ENCODE results near the gene CD44. TPM values are rescaled to one million over a fixed set of nuclear protein-coding genes. Genes with fewer than 3 reads are reported as not detected.

Gene CD44
- total and polyA plus RNA-seq, 4 experiments from 2014 or later: 390 to 809 (median 681) TPM

DNA sequence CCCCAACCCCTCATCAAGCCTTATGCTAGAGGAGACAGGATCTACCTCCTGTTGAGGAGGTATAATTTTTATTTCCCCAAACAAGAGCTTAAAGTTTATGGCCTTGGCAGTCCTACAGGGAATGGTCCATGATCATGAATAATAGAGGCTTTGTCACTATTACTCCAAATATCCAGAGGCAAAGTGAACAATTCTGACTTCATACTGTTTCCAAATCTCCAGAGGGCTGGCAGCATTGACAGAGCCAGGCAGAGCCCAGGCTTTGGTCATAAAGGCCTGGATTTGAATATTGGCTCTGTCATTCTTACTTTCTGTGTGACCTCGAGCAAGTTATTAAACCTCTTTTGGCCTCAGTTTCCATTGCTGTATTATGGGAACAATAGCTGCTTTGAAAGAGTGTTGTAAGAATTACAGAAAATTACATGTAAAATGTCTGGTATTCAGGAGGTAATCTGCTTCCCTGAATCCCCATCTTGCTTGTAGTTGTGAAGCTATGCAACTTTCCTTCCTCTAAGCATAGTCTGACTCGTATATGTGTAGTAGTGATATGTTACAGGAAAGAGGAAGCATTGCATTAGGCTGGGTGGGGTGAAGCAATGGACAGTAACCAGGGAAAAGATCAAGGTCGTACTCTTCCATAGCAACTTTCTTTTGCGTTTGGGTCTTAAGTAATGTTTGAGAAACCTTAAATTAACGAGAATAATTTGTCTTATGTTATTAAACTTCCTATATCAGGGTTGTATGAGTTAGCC is 88.8 kb downstream of the CD44 start:
- H3K9me3 ChIP-seq (ENCODE audit: control insufficient read depth in 1 of 2, low read length in 2 of 2): no peaks in the 10 kb centered on the region
- H3K4me1 Mint-ChIP-seq: peaks cover 8 to 30% (median 25%) of the 10 kb centered on the region in 4 donors
- DNase-seq: no peak
- no peak overlapping the region for H3K4me3 Mint-ChIP-seq
- H3K27ac ChIP-seq (ENCODE audit: low read depth, low read length): no peak overlapping the region
- H3K4me3 ChIP-seq (ENCODE audit: low read length in 2 of 2): no peak overlapping the region
- peaks cover under 1% of the 10 kb centered on the region for H3K4me1 ChIP-seq (ENCODE audit: insufficient read depth, low read length)
- peaks cover 2 to 21% (median 9%) of the 10 kb centered on the region in 8 donors for H3K9me3 Mint-ChIP-seq
- POLR2A ChIA-PET (ENCODE audit: partially characterized antibody): interaction anchor here (2.7 kb wide), 1 partner anchor 9 kb away, joined by 16 read pairs; no protein-coding TSS in a partner anchor
- CTCF ChIA-PET (ENCODE audit: partially characterized antibody): interaction anchor here (0.9 to 2.4 kb wide), 3 partner anchors 8 to 78 kb away, joined by 3 to 8 read pairs (median 3); no protein-coding TSS in a partner anchor
- peaks cover 94 to 98% of the 10 kb centered on the region in 2 donors for H3K36me3 Mint-ChIP-seq
- H3K27me3 Mint-ChIP-seq: no peaks in the 10 kb centered on the region
- peaks cover 79% of the 10 kb centered on the region for H3K36me3 ChIP-seq (ENCODE audit: insufficient read depth, low read length)
- peak overlapping the region; percentile 1 to 84 (median 60) for H3K27ac Mint-ChIP-seq
- intact Hi-C loops (cut with micrococcal nuclease): no loop called here
- H3K27me3 ChIP-seq (ENCODE audit: insufficient read depth, low read length): no peaks in the 10 kb centered on the region

DNA sequence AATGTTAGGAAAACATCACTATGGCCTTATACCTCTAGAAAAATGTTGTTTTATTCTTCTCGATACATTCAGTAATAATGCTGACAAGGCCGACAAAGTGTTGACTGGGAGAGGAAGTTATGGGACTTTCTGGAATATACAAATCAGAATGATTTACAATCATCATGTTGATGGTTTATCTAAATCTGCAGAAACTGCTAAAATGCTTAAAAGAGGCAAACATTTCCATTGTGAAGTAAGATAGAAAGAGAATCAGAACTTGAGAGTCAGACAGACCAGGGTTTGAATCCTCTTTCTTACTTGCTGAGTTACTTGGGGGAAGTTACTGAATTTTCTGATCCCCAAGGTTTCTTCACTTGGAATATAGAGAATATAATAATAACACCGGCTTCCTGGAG is 89.4 kb downstream of the CD44 start:
- Mint-ChIP-seq H3K4me3 (no peak overlapping the region), H3K36me3 (peaks cover 92 to 94% of the 10 kb centered on the region in 2 donors)
- intact Hi-C loops (cut with micrococcal nuclease): no loop called here

DNA sequence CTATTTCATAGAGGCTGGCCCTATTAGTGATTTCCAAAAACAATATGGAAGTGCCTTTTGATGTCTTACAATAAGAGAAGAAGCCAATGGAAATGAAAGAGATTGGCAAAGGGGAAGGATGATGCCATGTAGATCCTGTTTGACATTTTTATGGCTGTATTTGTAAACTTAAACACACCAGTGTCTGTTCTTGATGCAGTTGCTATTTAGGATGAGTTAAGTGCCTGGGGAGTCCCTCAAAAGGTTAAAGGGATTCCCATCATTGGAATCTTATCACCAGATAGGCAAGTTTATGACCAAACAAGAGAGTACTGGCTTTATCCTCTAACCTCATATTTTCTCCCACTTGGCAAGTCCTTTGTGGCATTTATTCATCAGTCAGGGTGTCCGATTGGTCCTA is 91.4 kb downstream of the CD44 start:
- H3K27ac Mint-ChIP-seq: peak overlapping the region; percentile 23 to 86 (median 73)
- DNase-seq: no peak
- peaks cover 0 to 4% of the 10 kb centered on the region in 2 donors for H3K9me3 ChIP-seq (ENCODE audit: control insufficient read depth in 1 of 2, low read length in 2 of 2)
- intact Hi-C loops (cut with micrococcal nuclease): no loop called here
- H3K36me3 ChIP-seq (ENCODE audit: insufficient read depth, low read length): peaks cover 53% of the 10 kb centered on the region
- H3K36me3 Mint-ChIP-seq: peaks cover 86 to 93% of the 10 kb centered on the region in 2 donors
- H3K27me3 Mint-ChIP-seq: no peaks in the 10 kb centered on the region
- H3K4me3 Mint-ChIP-seq: no peak overlapping the region
- CTCF ChIA-PET (ENCODE audit: partially characterized antibody): interaction anchor here (1.3 kb wide), 1 partner anchor 75 kb away, joined by 6 read pairs; no protein-coding TSS in a partner anchor
- no peaks in the 10 kb centered on the region for H3K27me3 ChIP-seq (ENCODE audit: insufficient read depth, low read length)
- POLR2A ChIA-PET (ENCODE audit: partially characterized antibody): interaction anchor here (0.9 to 1.5 kb wide), 2 partner anchors 12 kb away, joined by 3 to 4 read pairs; no protein-coding TSS in a partner anchor
- no peak overlapping the region for H3K4me3 ChIP-seq (ENCODE audit: low read length in 2 of 2)
- H3K9me3 Mint-ChIP-seq: peaks cover 4 to 48% (median 25%) of the 10 kb centered on the region in 8 donors
- H3K27ac ChIP-seq (ENCODE audit: low read depth, low read length): no peak overlapping the region
- peaks cover 21% of the 10 kb centered on the region for H3K4me1 ChIP-seq (ENCODE audit: insufficient read depth, low read length)
- peaks cover 24 to 56% (median 44%) of the 10 kb centered on the region in 4 donors for H3K4me1 Mint-ChIP-seq

More for the DNA sequence above, 89.4 kb downstream of the CD44 start:
- H3K4me3 ChIP-seq (ENCODE audit: low read length in 2 of 2): no peak overlapping the region
- H3K27me3 ChIP-seq (ENCODE audit: insufficient read depth, low read length): no peaks in the 10 kb centered on the region
- no peak for DNase-seq
- no peaks in the 10 kb centered on the region for H3K9me3 ChIP-seq (ENCODE audit: control insufficient read depth in 1 of 2, low read length in 2 of 2)
- Mint-ChIP-seq H3K27ac (peak overlapping the region in 4 of 7 donors; percentile 1 to 73 (median 36)), H3K27me3 (no peaks in the 10 kb centered on the region), H3K4me1 (peaks cover 8 to 36% (median 28%) of the 10 kb centered on the region in 4 donors), H3K9me3 (peaks cover 2 to 27% (median 11%) of the 10 kb centered on the region in 8 donors)
- no peak overlapping the region for H3K27ac ChIP-seq (ENCODE audit: low read depth, low read length)
- H3K4me1 ChIP-seq (ENCODE audit: insufficient read depth, low read length): peaks cover 6% of the 10 kb centered on the region
- peaks cover 73% of the 10 kb centered on the region for H3K36me3 ChIP-seq (ENCODE audit: insufficient read depth, low read length)
- ChIA-PET POLR2A (ENCODE audit: partially characterized antibody) (no interaction called here), CTCF (ENCODE audit: partially characterized antibody) (interaction anchor here (0.9 to 1.4 kb wide), 2 partner anchors 12 to 65 kb away, joined by 3 to 7 read pairs; no protein-coding TSS in a partner anchor)

DNA sequence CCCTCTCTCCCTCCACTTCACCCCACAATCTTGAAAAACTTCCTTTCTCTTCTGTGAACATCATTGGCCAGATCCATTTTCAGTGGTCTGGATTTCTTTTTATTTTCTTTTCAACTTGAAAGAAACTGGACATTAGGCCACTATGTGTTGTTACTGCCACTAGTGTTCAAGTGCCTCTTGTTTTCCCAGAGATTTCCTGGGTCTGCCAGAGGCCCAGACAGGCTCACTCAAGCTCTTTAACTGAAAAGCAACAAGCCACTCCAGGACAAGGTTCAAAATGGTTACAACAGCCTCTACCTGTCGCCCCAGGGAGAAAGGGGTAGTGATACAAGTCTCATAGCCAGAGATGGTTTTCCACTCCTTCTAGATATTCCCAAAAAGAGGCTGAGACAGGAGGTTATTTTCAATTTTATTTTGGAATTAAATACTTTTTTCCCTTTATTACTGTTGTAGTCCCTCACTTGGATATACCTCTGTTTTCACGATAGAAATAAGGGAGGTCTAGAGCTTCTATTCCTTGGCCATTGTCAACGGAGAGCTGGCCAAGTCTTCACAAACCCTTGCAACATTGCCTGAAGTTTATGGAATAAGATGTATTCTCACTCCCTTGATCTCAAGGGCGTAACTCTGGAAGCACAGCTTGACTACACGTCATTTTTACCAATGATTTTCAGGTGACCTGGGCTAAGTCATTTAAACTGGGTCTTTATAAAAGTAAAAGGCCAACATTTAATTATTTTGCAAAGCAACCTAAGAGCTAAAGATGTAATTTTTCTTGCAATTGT is 92.3 kb downstream of the CD44 start:
- H3K36me3 Mint-ChIP-seq: peaks cover 82 to 86% of the 10 kb centered on the region in 2 donors

DNA sequence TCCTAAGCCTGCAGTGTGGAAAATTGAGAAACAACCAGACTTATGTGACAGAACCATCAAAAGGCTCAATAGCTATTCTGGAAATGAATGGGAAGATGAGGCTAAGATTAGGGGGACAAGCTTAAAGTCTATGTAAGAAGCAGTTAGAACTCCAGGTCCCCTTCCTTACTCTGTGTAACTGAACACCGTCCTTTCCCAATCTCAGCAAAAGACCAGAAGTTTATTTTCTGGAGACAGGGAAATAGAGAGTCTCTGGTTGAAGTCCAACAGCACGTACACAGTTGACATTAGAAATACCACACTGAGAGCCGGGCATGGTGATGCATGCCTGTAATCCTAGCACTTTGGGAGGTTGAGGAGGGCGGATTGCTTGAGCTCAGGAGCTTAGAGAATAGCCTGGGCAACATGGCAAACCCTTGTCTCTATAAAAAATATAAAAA is 93.9 kb downstream of the CD44 start:
- DNase-seq: no peak
- peak overlapping the region in 6 of 7 donors; percentile 36 to 90 (median 71) for H3K27ac Mint-ChIP-seq
- intact Hi-C loops (cut with micrococcal nuclease): no loop called here
- Histone ChIP-seq H3K4me1 (ENCODE audit: insufficient read depth, low read length) (peaks cover 46% of the 10 kb centered on the region), H3K4me3 (ENCODE audit: low read length in 2 of 2) (no peak overlapping the region), H3K27me3 (ENCODE audit: insufficient read depth, low read length) (no peaks in the 10 kb centered on the region), H3K27ac (ENCODE audit: low read depth, low read length) (no peak overlapping the region), H3K36me3 (ENCODE audit: insufficient read depth, low read length) (peaks cover 34% of the 10 kb centered on the region), H3K9me3 (ENCODE audit: control insufficient read depth in 1 of 2, low read length in 2 of 2) (peaks cover 0 to 4% of the 10 kb centered on the region in 2 donors)
- peaks cover 4 to 48% (median 27%) of the 10 kb centered on the region in 8 donors for H3K9me3 Mint-ChIP-seq
- peaks cover 67 to 69% of the 10 kb centered on the region in 2 donors for H3K36me3 Mint-ChIP-seq
- peak overlapping the region in 1 of 8 donors; percentile 10 for H3K4me3 Mint-ChIP-seq
- no peaks in the 10 kb centered on the region for H3K27me3 Mint-ChIP-seq
- POLR2A ChIA-PET (ENCODE audit: partially characterized antibody): interaction anchor here (0.9 to 5.7 kb wide), 7 partner anchors 9 to 93 kb away, joined by 3 to 39 read pairs (median 4); no protein-coding TSS in a partner anchor
- CTCF ChIA-PET (ENCODE audit: partially characterized antibody): interaction anchor here (0.9 to 2.0 kb wide), 9 partner anchors 9 to 233 kb away, joined by 3 to 8 read pairs (median 3); no protein-coding TSS in a partner anchor
- H3K4me1 Mint-ChIP-seq: peaks cover 44 to 82% (median 58%) of the 10 kb centered on the region in 4 donors

More for the DNA sequence above, 92.3 kb downstream of the CD44 start:
- Histone ChIP-seq H3K4me1 (ENCODE audit: insufficient read depth, low read length) (peaks cover 30% of the 10 kb centered on the region), H3K36me3 (ENCODE audit: insufficient read depth, low read length) (peaks cover 48% of the 10 kb centered on the region), H3K27me3 (ENCODE audit: insufficient read depth, low read length) (no peaks in the 10 kb centered on the region), H3K9me3 (ENCODE audit: control insufficient read depth in 1 of 2, low read length in 2 of 2) (peaks cover 0 to 4% of the 10 kb centered on the region in 2 donors), H3K27ac (ENCODE audit: low read depth, low read length) (no peak overlapping the region), H3K4me3 (ENCODE audit: low read length in 2 of 2) (no peak overlapping the region)
- no peak for DNase-seq
- ChIA-PET CTCF (ENCODE audit: partially characterized antibody) (interaction anchor here (0.6 kb wide), 1 partner anchor 229 kb away, joined by 5 read pairs; no protein-coding TSS in a partner anchor), POLR2A (ENCODE audit: partially characterized antibody) (interaction anchor here (1.1 to 1.5 kb wide), 2 partner anchors 12 to 65 kb away, joined by 4 read pairs; no protein-coding TSS in a partner anchor)
- Mint-ChIP-seq H3K4me1 (peaks cover 30 to 65% (median 50%) of the 10 kb centered on the region in 4 donors), H3K9me3 (peaks cover 4 to 48% (median 27%) of the 10 kb centered on the region in 8 donors), H3K27ac (peak overlapping the region in 6 of 7 donors; percentile 46 to 86 (median 72)), H3K27me3 (no peaks in the 10 kb centered on the region), H3K4me3 (no peak overlapping the region)
- intact Hi-C loops (cut with micrococcal nuclease): no loop called here

DNA sequence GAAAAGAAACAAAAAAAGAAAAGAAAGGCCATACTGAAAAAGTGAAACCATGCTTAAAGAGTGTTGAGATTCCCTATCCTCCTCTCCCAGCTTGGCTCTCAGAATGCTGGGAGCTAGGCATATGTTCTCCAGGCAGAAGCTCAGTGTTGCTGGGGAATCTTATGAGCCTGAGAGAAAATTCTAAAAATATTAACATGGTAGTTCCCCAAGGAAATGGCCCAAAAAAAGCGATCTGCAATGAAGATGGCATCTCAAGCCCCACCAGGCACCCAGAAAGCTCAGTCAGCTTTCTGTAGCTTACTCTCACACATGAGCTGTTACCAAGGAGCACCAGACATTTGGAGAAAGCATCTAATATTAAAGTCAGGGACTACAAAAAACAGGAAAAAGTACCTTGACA is 94.5 kb downstream of the CD44 start:
- DNase-seq: no peak
- Mint-ChIP-seq H3K4me3 (peak overlapping the region in 4 of 8 donors; percentile 3 to 58 (median 46)), H3K4me1 (peaks cover 47 to 83% (median 63%) of the 10 kb centered on the region in 4 donors), H3K27me3 (no peaks in the 10 kb centered on the region), H3K36me3 (peaks cover 61 to 63% of the 10 kb centered on the region in 2 donors), H3K27ac (peak overlapping the region; percentile 62 to 92 (median 73)), H3K9me3 (peaks cover 4 to 48% (median 27%) of the 10 kb centered on the region in 8 donors)
- H3K27me3 ChIP-seq (ENCODE audit: insufficient read depth, low read length): no peaks in the 10 kb centered on the region
- CTCF ChIA-PET (ENCODE audit: partially characterized antibody): interaction anchor here (0.9 to 6.0 kb wide), 11 partner anchors 8 to 234 kb away, joined by 3 to 49 read pairs (median 3); no protein-coding TSS in a partner anchor
- POLR2A ChIA-PET (ENCODE audit: partially characterized antibody): interaction anchor here (0.8 to 5.7 kb wide), 15 partner anchors 9 to 188 kb away, joined by 3 to 72 read pairs (median 4); no protein-coding TSS in a partner anchor
- H3K9me3 ChIP-seq (ENCODE audit: control insufficient read depth in 1 of 2, low read length in 2 of 2): peaks cover 0 to 4% of the 10 kb centered on the region in 2 donors
- H3K4me1 ChIP-seq (ENCODE audit: insufficient read depth, low read length): peaks cover 52% of the 10 kb centered on the region
- intact Hi-C loops (cut with micrococcal nuclease): no loop called here
- H3K27ac ChIP-seq (ENCODE audit: low read depth, low read length): no peak overlapping the region
- peaks cover 28% of the 10 kb centered on the region for H3K36me3 ChIP-seq (ENCODE audit: insufficient read depth, low read length)
- no peak overlapping the region for H3K4me3 ChIP-seq (ENCODE audit: low read length in 2 of 2)

Data from CD4-positive, alpha-beta memory T cell (primary cell).